Measurements from ENCODE around the gene BACH1.

DNA sequence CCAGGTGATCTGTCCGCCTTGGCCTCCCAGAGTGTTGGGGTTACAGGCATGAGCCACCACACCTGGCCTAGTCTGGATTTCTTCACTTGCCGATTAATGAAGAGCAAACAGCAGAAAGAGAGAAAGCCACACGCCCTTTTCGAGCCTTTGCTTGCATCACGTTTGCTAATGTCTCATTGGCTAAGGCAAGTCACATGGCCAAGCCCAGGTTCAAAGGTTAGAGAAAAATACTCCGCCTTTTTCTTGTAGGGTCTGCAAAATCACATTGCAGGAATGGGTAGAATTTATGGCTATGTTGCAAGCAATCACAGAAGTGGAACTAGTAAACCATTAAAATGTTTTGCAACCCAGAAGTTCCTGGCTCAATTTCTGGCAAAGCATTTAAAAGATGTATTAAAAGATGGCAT is 26.8 kb upstream of the BACH1 start:
- no peak for TF ChIP-seq POLR2AphosphoS5 (IDR thresholded peaks at IDR 0.05; ENCODE audit: low read depth, low read length)
- TF ChIP-seq CTCF (IDR thresholded peaks at IDR 0.05), result no peak
